ENCODE results near the gene COPZ2.

The COPZ2 gene

GRCh38 chr17:48066656-48067055 is 29.1 kb upstream of the COPZ2 start:
- Mint-ChIP-seq H3K4me3 (no peak overlapping the region), H3K27ac (ENCODE audit: low read depth) (no peak overlapping the region)

GRCh38 chr17:48066192-48066591 is 28.6 kb upstream of the COPZ2 start:
- Mint-ChIP-seq H3K36me3 (ENCODE audit: insufficient read depth) (peaks cover 35% of the 10 kb centered on the region), H3K4me3 (no peak overlapping the region), H3K27me3 (no peaks in the 10 kb centered on the region), H3K27ac (ENCODE audit: low read depth) (no peak overlapping the region), H3K9me3 (no peaks in the 10 kb centered on the region), H3K4me1 (no peaks in the 10 kb centered on the region)
- DNase-seq (ENCODE audit: low spot score in 2 of 2): no peak
- ATAC-seq (replicated peaks; ENCODE audit: extremely low read depth, poor library complexity, severe bottlenecking): no peak

More at GRCh38 chr17:48066656-48067055, 29.1 kb upstream of the COPZ2 start:
- DNase-seq (ENCODE audit: low spot score in 2 of 2): no peak
- no peaks in the 10 kb centered on the region for H3K4me1 Mint-ChIP-seq
- no peak for ATAC-seq (replicated peaks; ENCODE audit: extremely low read depth, poor library complexity, severe bottlenecking)
- H3K9me3 Mint-ChIP-seq: no peaks in the 10 kb centered on the region
- no peaks in the 10 kb centered on the region for H3K27me3 Mint-ChIP-seq
- peaks cover 37% of the 10 kb centered on the region for H3K36me3 Mint-ChIP-seq (ENCODE audit: insufficient read depth)

GRCh38 chr17:48064638-48065037 is 27.0 kb upstream of the COPZ2 start:
- DNase-seq (ENCODE audit: low spot score in 2 of 2): no peak
- Mint-ChIP-seq H3K36me3 (ENCODE audit: insufficient read depth) (peaks cover 37% of the 10 kb centered on the region), H3K27me3 (no peaks in the 10 kb centered on the region), H3K4me3 (no peak overlapping the region), H3K9me3 (no peaks in the 10 kb centered on the region), H3K4me1 (peaks cover 3% of the 10 kb centered on the region), H3K27ac (ENCODE audit: low read depth) (peak overlapping the region; percentile 4)
- ATAC-seq (replicated peaks; ENCODE audit: extremely low read depth, poor library complexity, severe bottlenecking): no peak

- Mint-ChIP-seq H3K4me1 (peaks cover 5% of the 10 kb centered on the region), H3K27ac (ENCODE audit: low read depth) (no peak overlapping the region), H3K36me3 (ENCODE audit: insufficient read depth) (peaks cover 32% of the 10 kb centered on the region), H3K9me3 (no peaks in the 10 kb centered on the region), H3K4me3 (no peak overlapping the region), H3K27me3 (no peaks in the 10 kb centered on the region)
- ATAC-seq (replicated peaks; ENCODE audit: extremely low read depth, poor library complexity, severe bottlenecking): no peak
- no peak for DNase-seq (ENCODE audit: low spot score in 2 of 2)
Measured at GRCh38 chr17:48062273-48062672, 24.7 kb upstream of the COPZ2 start.

GRCh38 chr17:48060249-48060648 is 22.7 kb upstream of the COPZ2 start:
- no peak for DNase-seq (ENCODE audit: low spot score in 2 of 2)
- Mint-ChIP-seq H3K4me1 (peaks cover 22% of the 10 kb centered on the region), H3K4me3 (no peak overlapping the region), H3K27me3 (no peaks in the 10 kb centered on the region), H3K36me3 (ENCODE audit: insufficient read depth) (peaks cover 39% of the 10 kb centered on the region), H3K27ac (ENCODE audit: low read depth) (no peak overlapping the region), H3K9me3 (no peaks in the 10 kb centered on the region)
- no peak for ATAC-seq (replicated peaks; ENCODE audit: extremely low read depth, poor library complexity, severe bottlenecking)

- H3K9me3 Mint-ChIP-seq: no peaks in the 10 kb centered on the region
- H3K27ac Mint-ChIP-seq (ENCODE audit: low read depth): peak overlapping the region; percentile 68
- ATAC-seq (replicated peaks; ENCODE audit: extremely low read depth, poor library complexity, severe bottlenecking) (no peak), DNase-seq (ENCODE audit: low spot score in 2 of 2) (no peak)
- peaks cover 34% of the 10 kb centered on the region for H3K36me3 Mint-ChIP-seq (ENCODE audit: insufficient read depth)
- no peaks in the 10 kb centered on the region for H3K27me3 Mint-ChIP-seq
- H3K4me1 Mint-ChIP-seq: peaks cover 27% of the 10 kb centered on the region
- H3K4me3 Mint-ChIP-seq: no peak overlapping the region
Measured at GRCh38 chr17:48059125-48059668, 21.6 kb upstream of the COPZ2 start.

- peaks cover 31% of the 10 kb centered on the region for H3K36me3 Mint-ChIP-seq (ENCODE audit: insufficient read depth)
Measured at GRCh38 chr17:48058393-48059124, 21.0 kb upstream of the COPZ2 start.

GRCh38 chr17:48057626-48058025 is 20.0 kb upstream of the COPZ2 start:
- DNase-seq (ENCODE audit: low spot score in 2 of 2) (no peak), ATAC-seq (replicated peaks; ENCODE audit: extremely low read depth, poor library complexity, severe bottlenecking) (no peak)
- Mint-ChIP-seq H3K4me3 (no peak overlapping the region), H3K36me3 (ENCODE audit: insufficient read depth) (peaks cover 31% of the 10 kb centered on the region), H3K27ac (ENCODE audit: low read depth) (no peak overlapping the region), H3K27me3 (no peaks in the 10 kb centered on the region), H3K9me3 (no peaks in the 10 kb centered on the region), H3K4me1 (peaks cover 32% of the 10 kb centered on the region)

More at GRCh38 chr17:48058393-48059124, 21.0 kb upstream of the COPZ2 start:
- Mint-ChIP-seq H3K27ac (ENCODE audit: low read depth) (peak overlapping the region; percentile 68), H3K4me1 (peaks cover 27% of the 10 kb centered on the region), H3K9me3 (no peaks in the 10 kb centered on the region), H3K4me3 (no peak overlapping the region), H3K27me3 (no peaks in the 10 kb centered on the region)
- ATAC-seq (replicated peaks; ENCODE audit: extremely low read depth, poor library complexity, severe bottlenecking): no peak
- no peak for DNase-seq (ENCODE audit: low spot score in 2 of 2)

GRCh38 chr17:48056879-48057278 is 19.3 kb upstream of the COPZ2 start:
- Mint-ChIP-seq H3K27ac (ENCODE audit: low read depth) (peak overlapping the region; percentile 82), H3K9me3 (no peaks in the 10 kb centered on the region), H3K27me3 (no peaks in the 10 kb centered on the region), H3K4me1 (peaks cover 40% of the 10 kb centered on the region), H3K4me3 (no peak overlapping the region), H3K36me3 (ENCODE audit: insufficient read depth) (peaks cover 29% of the 10 kb centered on the region)
- no peak for DNase-seq (ENCODE audit: low spot score in 2 of 2)
- ATAC-seq (replicated peaks; ENCODE audit: extremely low read depth, poor library complexity, severe bottlenecking): no peak

GRCh38 chr17:48056246-48056745 is 18.7 kb upstream of the COPZ2 start:
- peaks cover 46% of the 10 kb centered on the region for H3K4me1 Mint-ChIP-seq
- no peak overlapping the region for H3K4me3 Mint-ChIP-seq
- DNase-seq (ENCODE audit: low spot score in 2 of 2) (no peak), ATAC-seq (replicated peaks; ENCODE audit: extremely low read depth, poor library complexity, severe bottlenecking) (no peak)
- peaks cover 29% of the 10 kb centered on the region for H3K36me3 Mint-ChIP-seq (ENCODE audit: insufficient read depth)
- no peaks in the 10 kb centered on the region for H3K9me3 Mint-ChIP-seq
- no peaks in the 10 kb centered on the region for H3K27me3 Mint-ChIP-seq
- H3K27ac Mint-ChIP-seq (ENCODE audit: low read depth): peak overlapping the region; percentile 82

GRCh38 chr17:48055531-48056245 is 18.1 kb upstream of the COPZ2 start:
- no peak overlapping the region for H3K4me3 Mint-ChIP-seq

GRCh38 chr17:48054238-48055185 is 16.9 kb upstream of the COPZ2 start:
- peak overlapping the region; percentile 82 for H3K27ac Mint-ChIP-seq (ENCODE audit: low read depth)
- peaks cover 58% of the 10 kb centered on the region for H3K4me1 Mint-ChIP-seq
- H3K36me3 Mint-ChIP-seq (ENCODE audit: insufficient read depth): peaks cover 23% of the 10 kb centered on the region
- no peak for ATAC-seq (replicated peaks; ENCODE audit: extremely low read depth, poor library complexity, severe bottlenecking)
- no peak for DNase-seq (ENCODE audit: low spot score in 2 of 2)
- no peak overlapping the region for H3K4me3 Mint-ChIP-seq
- H3K9me3 Mint-ChIP-seq: no peaks in the 10 kb centered on the region
- H3K27me3 Mint-ChIP-seq: no peaks in the 10 kb centered on the region

More at GRCh38 chr17:48055531-48056245, 18.1 kb upstream of the COPZ2 start:
- no peak for DNase-seq (ENCODE audit: low spot score in 2 of 2)
- Mint-ChIP-seq H3K9me3 (no peaks in the 10 kb centered on the region), H3K36me3 (ENCODE audit: insufficient read depth) (peaks cover 28% of the 10 kb centered on the region), H3K27ac (ENCODE audit: low read depth) (peak overlapping the region; percentile 82), H3K4me1 (peaks cover 50% of the 10 kb centered on the region), H3K27me3 (no peaks in the 10 kb centered on the region)
- no peak for ATAC-seq (replicated peaks; ENCODE audit: extremely low read depth, poor library complexity, severe bottlenecking)
